M059J (cell line): ENCODE data around the gene TNFAIP1. TPM values are rescaled to one million over a fixed set of nuclear protein-coding genes. Genes with fewer than 3 reads are reported as not detected.

Source experiments
- total RNA-seq: library from RNA; depleted of rRNA; stranded (reverse); fragments of >200 nt; shearing (Covaris generic); gene quantifications from 2 replicates; pipeline ENCODE4 v1.2.3, GENCODE V29; 2014; rRNA removed

Gene TNFAIP1
- total RNA-seq, 1 experiment from 2014 or later: 39.0 TPM

Other genes with a start within 250 kb of the TNFAIP1 start
- gene TMEM97, start 16.6 kb upstream of the TNFAIP1 start, total RNA-seq: 31.4 and 41.8 TPM in 2 replicates
- 34.7 and 65.9 TPM in 2 replicates for gene IFT20, start 289 bp upstream of the TNFAIP1 start, total RNA-seq
- 119 and 121 TPM in 2 replicates for gene POLDIP2, start 21.8 kb downstream of the TNFAIP1 start, total RNA-seq
- not detected in 2 replicates for gene SEBOX, start 29.4 kb downstream of the TNFAIP1 start, total RNA-seq
- gene VTN, start 34.5 kb downstream of the TNFAIP1 start, total RNA-seq: not detected in 2 replicates
- 4.0 and 6.4 TPM in 2 replicates for gene SARM1, start 35.9 kb downstream of the TNFAIP1 start, total RNA-seq
- gene SLC46A1, start 70.5 kb downstream of the TNFAIP1 start, total RNA-seq: 6.4 and 6.8 TPM in 2 replicates
- gene SLC13A2, start 137.9 kb downstream of the TNFAIP1 start, total RNA-seq: not detected in 2 replicates
- not detected in 2 replicates for gene FOXN1, start 170.6 kb downstream of the TNFAIP1 start, total RNA-seq
- 29.8 and 36.9 TPM in 2 replicates for gene UNC119, start 216.9 kb downstream of the TNFAIP1 start, total RNA-seq
- gene PIGS, start 235.8 kb downstream of the TNFAIP1 start, total RNA-seq: 112 and 119 TPM in 2 replicates
- 0.32 TPM in 1 of 2 replicates, not detected in the other for gene ALDOC, start 241.1 kb downstream of the TNFAIP1 start, total RNA-seq